ENCODE results near the gene PCSK4. TPM values are rescaled to one million over a fixed set of nuclear protein-coding genes. Genes with fewer than 3 reads are reported as not detected.

Gene PCSK4
- total RNA-seq, 1 experiment from 2014 or later = 11.1 TPM

DNA sequence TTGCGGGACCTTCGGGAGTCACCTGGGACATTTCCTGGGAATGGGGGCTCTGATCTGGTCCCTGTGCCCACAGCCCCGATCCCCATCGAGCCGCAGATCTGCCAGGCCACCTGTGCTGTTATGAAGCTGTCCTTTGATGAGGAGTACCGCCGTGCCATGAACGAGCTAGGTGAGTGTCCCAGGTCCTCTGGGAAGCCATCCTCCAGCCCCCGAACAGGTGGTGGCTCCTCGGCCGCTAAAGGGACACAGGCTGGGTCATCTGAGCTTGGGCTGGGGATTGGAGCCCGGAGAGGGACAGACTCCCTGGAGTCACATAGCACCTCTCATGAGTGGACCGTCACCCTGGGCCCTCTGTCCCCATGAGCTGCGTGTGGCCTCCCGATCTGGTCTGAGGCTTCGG is 32.3 kb downstream of the PCSK4 start (continued):
- TF ChIP-seq, protein P1, sequence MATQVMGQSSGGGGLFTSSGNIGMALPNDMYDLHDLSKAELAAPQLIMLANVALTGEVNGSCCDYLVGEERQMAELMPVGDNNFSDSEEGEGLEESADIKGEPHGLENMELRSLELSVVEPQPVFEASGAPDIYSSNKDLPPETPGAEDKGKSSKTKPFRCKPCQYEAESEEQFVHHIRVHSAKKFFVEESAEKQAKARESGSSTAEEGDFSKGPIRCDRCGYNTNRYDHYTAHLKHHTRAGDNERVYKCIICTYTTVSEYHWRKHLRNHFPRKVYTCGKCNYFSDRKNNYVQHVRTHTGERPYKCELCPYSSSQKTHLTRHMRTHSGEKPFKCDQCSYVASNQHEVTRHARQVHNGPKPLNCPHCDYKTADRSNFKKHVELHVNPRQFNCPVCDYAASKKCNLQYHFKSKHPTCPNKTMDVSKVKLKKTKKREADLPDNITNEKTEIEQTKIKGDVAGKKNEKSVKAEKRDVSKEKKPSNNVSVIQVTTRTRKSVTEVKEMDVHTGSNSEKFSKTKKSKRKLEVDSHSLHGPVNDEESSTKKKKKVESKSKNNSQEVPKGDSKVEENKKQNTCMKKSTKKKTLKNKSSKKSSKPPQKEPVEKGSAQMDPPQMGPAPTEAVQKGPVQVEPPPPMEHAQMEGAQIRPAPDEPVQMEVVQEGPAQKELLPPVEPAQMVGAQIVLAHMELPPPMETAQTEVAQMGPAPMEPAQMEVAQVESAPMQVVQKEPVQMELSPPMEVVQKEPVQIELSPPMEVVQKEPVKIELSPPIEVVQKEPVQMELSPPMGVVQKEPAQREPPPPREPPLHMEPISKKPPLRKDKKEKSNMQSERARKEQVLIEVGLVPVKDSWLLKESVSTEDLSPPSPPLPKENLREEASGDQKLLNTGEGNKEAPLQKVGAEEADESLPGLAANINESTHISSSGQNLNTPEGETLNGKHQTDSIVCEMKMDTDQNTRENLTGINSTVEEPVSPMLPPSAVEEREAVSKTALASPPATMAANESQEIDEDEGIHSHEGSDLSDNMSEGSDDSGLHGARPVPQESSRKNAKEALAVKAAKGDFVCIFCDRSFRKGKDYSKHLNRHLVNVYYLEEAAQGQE (IDR thresholded peaks at IDR 0.05; ENCODE audit: low read depth) = no peak
- no peak for TF ChIP-seq RAD21 (IDR thresholded peaks at IDR 0.05; ENCODE audit: low read depth)
- no peak for TF ChIP-seq SP1 (IDR thresholded peaks at IDR 0.05; ENCODE audit: low read depth)
- TF ChIP-seq FOSL1 (IDR thresholded peaks at IDR 0.05; ENCODE audit: low read depth) = no peak
- no peak for TF ChIP-seq YY1 (IDR thresholded peaks at IDR 0.05; ENCODE audit: extremely low read depth, insufficient replicate concordance, low read depth, low read length)
- no peak for TF ChIP-seq EGR1 (IDR thresholded peaks at IDR 0.05; ENCODE audit: low read depth)
- TF ChIP-seq SRF (IDR thresholded peaks at IDR 0.05; ENCODE audit: low read depth) = no peak
- TF ChIP-seq ZFX (IDR thresholded peaks at IDR 0.05) = no peak
- TF ChIP-seq ELF1 (IDR thresholded peaks at IDR 0.05; ENCODE audit: borderline replicate concordance, low read depth) = no peak

DNA sequence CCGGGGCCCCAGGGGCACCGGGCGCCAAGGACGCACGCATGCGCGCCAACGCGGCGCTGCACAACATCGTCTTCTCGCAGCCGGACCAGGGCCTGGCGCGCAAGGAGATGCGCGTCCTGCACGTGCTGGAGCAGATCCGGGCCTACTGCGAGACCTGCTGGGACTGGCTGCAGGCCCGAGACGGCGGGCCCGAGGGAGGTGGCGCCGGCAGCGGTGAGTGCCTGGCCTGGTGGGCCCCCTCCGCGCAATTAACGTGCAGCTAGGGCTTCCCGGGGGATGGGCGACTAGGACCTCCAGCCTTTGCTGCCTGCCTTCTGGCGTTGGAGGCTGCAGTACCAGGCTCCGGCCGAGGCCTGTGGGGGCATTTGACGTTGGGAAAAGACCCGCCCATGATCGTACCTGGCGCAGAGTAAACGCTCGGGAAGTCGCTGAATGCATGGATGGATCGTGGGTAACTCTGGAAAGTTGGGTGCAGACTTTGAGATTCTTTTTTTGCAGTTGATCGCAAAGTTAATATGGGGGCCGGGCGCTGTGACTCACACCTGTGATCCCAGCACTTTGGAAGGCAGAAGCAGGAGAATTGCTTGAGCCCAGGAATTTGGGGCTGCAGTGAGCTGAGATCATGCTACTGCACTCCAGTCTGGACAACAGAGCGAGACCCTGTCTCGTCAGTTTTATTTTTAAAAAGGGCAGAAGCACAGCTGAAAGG is 33.0 kb downstream of the PCSK4 start:
- H3K4me2 ChIP-seq (ENCODE audit: low read length) = no peak overlapping the region
- H3K27me3 ChIP-seq (ENCODE audit: insufficient read depth, low read length) = no peaks in the 10 kb centered on the region
- POLR2A ChIA-PET = no interaction called here

More for the DNA sequence above, 33.0 kb downstream of the PCSK4 start:
- RAD21 ChIA-PET (ENCODE audit: low non-redundant PET in 1 of 2, low total read pairs in 2 of 2, uncharacterized antibody in 2 of 2, unreplicated experiment in 2 of 2) = no interaction called here
- no peaks in the 10 kb centered on the region for H3K9me3 ChIP-seq (ENCODE audit: control insufficient read depth in 1 of 2, insufficient read depth in 1 of 2, low read depth in 1 of 2, low read length in 2 of 2)
- no peaks in the 10 kb centered on the region for H3K79me2 ChIP-seq (ENCODE audit: insufficient read depth, low read length)
- no TSS peak for BruUV-seq (replicated peaks)
- H2AFZ ChIP-seq (ENCODE audit: low read depth, low read length, poor library complexity, severe bottlenecking) = no peak overlapping the region
- H3K9ac ChIP-seq (ENCODE audit: low read length) = no peak overlapping the region
- no peak overlapping the region for H3K4me3 ChIP-seq (replicated peaks in 1 of 2; ENCODE audit: low read depth in 1 of 2, low read length in 2 of 2)
- DNase-seq (ENCODE audit: low read depth, low spot score) (no peak), ATAC-seq (no peak)
- no peaks in the 10 kb centered on the region for H3K9me2 ChIP-seq (ENCODE audit: insufficient read depth)
- intact Hi-C loops (cut with micrococcal nuclease) = no loop called here
- TF ChIP-seq POLR2A (IDR thresholded peaks at IDR 0.05; ENCODE audit: borderline replicate concordance, extremely low read depth, insufficient read depth, insufficient read length) (no peak), TCF7L2 (IDR thresholded peaks at IDR 0.05; ENCODE audit: borderline replicate concordance, extremely low read depth, insufficient read depth, insufficient read length) (no peak), SRF (IDR thresholded peaks at IDR 0.05; ENCODE audit: low read depth) (no peak), SP1 (IDR thresholded peaks at IDR 0.05; ENCODE audit: low read depth) (no peak), ZNF274 (IDR thresholded peaks at IDR 0.05; ENCODE audit: low read depth, low read length) (no peak), JUND (IDR thresholded peaks at IDR 0.05) (no peak), EZH2 (IDR thresholded peaks at IDR 0.05) (no peak)
- CTCF ChIA-PET = no interaction called here
- H3K4me1 ChIP-seq (ENCODE audit: control insufficient read depth in 1 of 2, insufficient read depth in 2 of 2, low read length in 2 of 2) = peaks cover 23 to 47% of the 10 kb centered on the region in 2 experiments
- H3K27ac ChIP-seq (ENCODE audit: low read depth, low read length) = no peak overlapping the region; the same call in 1 of the 2 replicates
- peaks cover 0 to 3% of the 10 kb centered on the region in 2 experiments; a peak in 1 of 4 replicates for H3K36me3 ChIP-seq (ENCODE audit: control insufficient read depth in 1 of 2, insufficient read depth in 2 of 2, low read length in 2 of 2)
- H4K20me1 ChIP-seq (ENCODE audit: insufficient read depth) = no peaks in the 10 kb centered on the region
